GM18951 (cell line): ENCODE results near the gene COL12A1.

Experiments
- POLR2A ChIP-seq: IDR thresholded peaks from 4 replicates; pipeline ENCODE4 v1.6.1; 2011; ENCODE audit warnings: mild to moderate bottlenecking; ENCODE audit not compliant: insufficient read length, insufficient read depth; ENCODE audit errors: extremely low read depth
- in situ Hi-C: fragments of 300-500 bp; cut with MboI; formaldehyde crosslinking; loops from one replicate; pipeline ENCODE4 v1.12.0; 2022; ENCODE audit warnings: low sequenced_read_pairs, mixed read lengths, inconsistent platforms; ENCODE audit not compliant: unreplicated experiment

The COL12A1 gene

DNA sequence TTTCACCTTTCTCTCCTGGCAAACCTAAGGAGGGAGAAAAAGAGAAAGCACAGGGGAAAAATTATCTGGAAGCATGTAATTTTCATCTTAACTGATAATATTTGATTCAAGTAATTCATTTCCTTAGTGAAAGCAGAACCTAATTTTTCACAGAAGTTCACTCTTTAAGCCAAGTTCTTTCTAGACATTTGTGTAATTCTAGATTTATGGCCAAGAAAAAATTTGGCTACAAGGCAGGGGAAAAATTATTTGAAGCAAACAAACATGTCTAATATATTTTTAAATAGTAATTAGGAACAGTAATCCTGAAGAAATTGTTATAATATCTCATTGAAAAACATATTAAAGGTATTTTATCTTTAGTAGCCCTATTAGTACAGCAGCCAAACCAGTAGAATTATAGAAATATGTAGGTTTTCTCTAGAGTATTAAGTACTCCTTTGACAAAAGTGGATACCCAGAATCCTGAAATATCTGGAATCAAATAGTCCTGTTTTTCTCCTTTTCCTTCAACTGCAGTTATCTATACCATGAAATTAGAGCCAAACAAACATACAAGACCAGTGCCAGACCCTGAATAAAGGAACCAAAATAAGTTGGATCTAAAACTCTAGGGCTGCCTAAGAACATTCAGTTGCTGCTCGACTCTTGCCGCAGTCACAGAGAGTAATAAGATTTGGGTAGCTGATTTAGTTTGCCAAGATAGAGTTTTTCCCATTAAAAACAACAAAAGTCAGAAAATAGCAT, 116.5 kb downstream of the COL12A1 start:
- in situ Hi-C loops: no loop called here
- TF ChIP-seq POLR2A: no peak

DNA sequence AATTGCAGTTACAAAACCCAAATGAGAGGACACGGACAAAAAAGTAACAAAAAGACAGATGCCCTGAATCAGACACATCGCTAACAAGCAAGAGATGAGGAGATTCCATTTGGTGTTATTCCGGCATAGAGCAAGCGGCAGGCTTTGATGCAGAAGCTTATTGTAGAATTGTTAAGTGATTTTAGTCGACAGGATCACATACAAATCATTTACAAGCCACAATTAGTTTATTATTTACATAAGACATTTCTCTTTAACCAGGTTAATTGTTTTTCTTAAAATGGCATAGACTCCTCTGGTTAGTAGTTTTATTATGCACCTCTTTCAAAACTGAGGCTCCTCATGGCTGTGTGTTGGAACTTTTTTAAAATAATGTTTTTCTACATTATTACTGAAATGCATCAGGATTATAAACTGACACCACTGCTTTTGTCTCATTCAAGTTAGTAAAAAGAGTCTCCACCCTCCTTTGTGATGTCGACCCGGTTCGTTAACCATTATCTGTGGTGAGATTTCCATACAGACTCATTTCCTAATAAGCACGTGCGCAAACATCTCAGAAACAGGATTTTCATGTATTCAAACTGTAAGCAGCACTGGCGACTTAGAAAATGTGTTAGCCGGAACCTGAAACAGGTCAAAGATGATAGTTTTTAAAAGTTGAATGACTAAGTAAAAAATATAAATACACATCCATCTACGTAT, 119.8 kb downstream of the COL12A1 start:
- in situ Hi-C loops: no loop called here
- TF ChIP-seq POLR2A: no peak

DNA sequence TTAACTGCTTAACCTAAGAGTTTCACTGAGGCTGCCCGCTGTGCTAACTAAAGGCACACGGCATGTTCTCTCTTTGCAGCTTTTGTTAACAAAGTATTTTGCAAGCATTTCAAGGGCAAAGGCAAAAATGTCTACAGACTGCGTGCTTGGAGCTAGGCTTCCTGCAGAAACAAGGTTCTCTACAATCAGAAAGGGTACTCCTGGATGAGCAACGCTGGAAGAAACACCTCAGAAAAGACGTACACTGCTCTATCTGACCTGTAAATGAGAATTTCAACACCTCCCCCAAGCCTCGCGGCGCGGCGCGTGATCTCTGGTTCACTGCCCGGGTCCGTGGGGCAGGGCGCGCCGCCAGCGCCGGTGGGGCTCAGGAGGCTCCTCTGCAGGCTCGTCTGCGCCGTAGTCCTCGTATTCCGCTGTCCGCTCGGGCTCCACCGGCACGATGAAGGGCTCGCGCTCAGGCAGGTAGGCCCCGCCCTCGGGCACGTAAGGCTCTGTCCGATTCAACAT, 120.9 kb downstream of the COL12A1 start:
- in situ Hi-C loops: no loop called here
- no peak for TF ChIP-seq POLR2A

DNA sequence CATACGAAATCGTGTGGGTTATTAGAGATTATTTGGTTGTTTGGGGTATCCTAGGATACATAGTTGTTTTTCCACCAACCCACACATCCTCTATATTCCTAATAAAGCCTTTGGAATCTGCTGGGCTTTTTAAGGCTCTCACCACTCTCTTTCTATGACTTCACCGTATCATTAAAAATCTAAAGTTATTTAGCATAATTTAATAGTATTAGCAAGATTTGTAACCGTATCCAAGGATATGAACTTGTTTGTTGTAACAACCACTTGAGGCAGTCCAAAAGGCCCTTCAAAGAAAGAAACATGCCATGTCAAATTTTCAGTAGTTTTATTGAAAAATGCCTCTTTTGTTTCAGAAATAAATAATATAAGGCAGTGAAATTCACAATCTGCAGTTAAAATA, 121.8 kb downstream of the COL12A1 start:
- no peak for TF ChIP-seq POLR2A
- in situ Hi-C loops: no loop called here

DNA sequence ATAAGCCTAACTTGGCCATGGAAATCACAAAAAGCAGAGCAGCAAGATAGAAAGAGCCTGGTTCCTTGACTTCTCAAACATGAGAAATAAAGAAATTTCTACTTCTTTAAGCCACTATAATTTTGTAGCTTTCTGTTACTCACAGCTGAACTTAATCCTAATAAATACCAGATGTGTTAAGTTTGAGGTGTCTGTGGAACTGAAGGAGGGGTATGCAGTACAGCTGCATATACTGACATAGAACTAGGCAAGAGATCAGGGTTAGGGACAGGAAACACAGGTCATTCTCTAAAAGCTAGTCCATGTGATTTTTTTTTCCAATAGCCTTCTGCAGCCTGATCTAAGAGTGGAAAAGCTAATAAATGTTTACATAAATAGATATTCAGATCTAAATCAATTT, 123.9 kb downstream of the COL12A1 start:
- no peak for TF ChIP-seq POLR2A
- in situ Hi-C loops: no loop called here

DNA sequence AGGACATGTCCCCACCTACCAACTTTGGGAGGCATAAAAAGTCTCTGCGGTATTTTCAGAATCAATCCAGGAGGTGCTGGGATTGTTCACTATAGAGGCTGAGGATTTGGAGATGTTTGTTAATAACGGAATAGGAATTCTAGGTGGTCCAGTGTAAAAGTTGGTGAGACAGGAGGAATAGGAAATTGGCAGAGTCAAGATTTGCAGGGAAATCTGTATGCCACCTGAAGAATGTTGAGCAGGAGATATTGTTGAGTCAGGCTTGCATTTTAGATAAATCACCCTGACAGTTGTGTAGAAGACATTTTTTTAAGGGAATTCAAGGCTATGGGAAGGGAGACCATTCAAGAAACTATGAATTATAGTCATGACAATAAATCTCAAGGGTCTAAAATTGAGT, 124.8 kb downstream of the COL12A1 start:
- no peak for TF ChIP-seq POLR2A
- in situ Hi-C loops: no loop called here

DNA sequence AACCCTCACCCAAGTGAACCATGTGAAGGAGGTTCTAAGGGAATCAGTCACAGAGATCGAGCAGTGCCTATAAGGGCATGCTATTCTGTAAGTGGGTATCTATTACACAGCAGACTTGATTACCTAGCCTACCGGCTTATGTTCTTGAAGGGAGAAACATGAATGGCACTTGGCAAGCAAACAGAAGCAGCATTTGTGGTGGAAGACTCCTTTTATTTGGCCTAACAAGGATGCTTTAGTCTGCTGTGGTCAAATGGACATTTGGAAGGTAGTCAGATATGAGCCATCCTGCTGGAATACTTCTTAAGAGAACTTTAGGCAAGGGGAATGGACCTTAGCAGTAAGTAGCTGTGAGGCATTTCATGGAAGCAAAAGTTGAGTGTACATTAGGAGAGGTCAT, 126.3 kb downstream of the COL12A1 start:
- no peak for TF ChIP-seq POLR2A
- in situ Hi-C loops: no loop called here

DNA sequence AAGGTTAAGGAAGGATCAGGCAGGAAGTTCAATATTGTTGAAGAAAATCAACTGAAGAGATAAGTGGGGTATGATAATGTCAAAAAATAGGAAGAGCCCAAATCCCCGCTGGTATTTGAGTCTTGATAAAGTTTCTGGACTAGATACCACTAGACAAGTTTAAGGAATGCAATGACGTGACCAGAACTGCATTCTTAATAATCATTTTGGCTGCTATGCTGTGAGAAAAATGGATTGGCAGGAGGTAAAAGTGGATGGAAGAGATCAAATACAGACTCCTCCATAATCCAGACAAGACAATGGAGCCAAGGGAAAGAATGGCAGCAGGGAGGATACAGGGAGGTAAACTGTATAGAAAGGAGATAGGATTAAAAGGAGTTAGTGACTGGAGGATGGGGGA, 128.2 kb downstream of the COL12A1 start:
- in situ Hi-C loops: no loop called here

DNA sequence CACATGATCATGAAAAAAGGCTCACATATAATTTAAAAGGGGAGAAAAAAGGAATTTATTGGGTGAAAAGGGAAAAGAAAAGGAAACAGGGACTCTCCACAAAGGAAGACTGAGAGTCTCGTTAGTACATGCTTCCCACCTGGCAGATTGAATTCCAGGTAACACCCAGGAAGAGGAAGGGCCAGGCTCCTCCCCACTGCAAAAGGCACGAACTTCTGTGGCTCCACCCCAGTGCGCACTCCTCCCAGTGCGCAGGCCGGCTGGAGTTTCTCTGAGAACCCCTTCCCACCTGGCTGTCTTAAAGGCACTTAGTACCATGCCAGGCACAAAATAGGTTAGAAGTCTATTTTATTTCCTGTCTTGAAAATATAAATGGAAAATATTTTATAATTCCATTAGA, 129.8 kb downstream of the COL12A1 start:
- TF ChIP-seq POLR2A: no peak
- in situ Hi-C loops: no loop called here

More for the DNA sequence above, 128.2 kb downstream of the COL12A1 start:
- no peak for TF ChIP-seq POLR2A

DNA sequence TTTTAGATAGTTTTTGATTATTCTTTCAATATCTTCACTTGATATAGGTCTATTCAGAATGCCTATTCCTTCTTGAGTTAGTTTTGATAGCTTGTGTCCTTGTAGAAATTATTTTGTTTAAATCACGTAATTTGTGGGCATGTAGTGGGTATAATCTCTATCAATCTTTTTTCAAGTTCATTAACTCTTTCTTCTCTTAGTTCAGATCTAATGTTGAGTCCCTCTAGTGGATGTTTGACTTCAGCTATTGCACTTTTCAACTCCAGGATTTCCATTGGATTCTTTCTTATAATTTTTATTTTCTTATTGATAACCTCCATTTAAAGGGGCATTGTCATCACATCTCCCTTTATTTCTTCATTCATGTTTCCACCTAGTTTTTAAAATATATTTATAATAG, 135.6 kb downstream of the COL12A1 start:
- no peak for TF ChIP-seq POLR2A
- in situ Hi-C loops: no loop called here

DNA sequence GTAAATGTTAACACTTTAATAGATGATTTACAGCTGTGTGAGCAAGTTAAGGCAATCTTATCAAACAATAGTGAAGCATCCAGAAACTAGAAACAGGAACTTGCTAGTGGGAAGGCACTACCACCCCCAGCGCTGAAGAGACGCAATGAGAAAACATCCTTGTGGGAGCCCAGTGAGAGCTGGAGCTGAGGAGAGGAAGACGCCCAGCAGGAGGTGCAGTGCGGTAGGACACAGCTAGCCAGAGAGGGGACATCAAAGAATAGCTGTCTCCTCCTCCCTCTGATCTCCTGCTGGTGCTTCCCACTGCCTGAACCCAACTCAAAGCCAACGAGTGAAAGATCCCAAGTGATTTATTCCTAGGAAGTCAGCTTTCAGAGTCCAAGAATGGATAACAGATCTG, 140.3 kb downstream of the COL12A1 start:
- in situ Hi-C loops: no loop called here
- no peak for TF ChIP-seq POLR2A

DNA sequence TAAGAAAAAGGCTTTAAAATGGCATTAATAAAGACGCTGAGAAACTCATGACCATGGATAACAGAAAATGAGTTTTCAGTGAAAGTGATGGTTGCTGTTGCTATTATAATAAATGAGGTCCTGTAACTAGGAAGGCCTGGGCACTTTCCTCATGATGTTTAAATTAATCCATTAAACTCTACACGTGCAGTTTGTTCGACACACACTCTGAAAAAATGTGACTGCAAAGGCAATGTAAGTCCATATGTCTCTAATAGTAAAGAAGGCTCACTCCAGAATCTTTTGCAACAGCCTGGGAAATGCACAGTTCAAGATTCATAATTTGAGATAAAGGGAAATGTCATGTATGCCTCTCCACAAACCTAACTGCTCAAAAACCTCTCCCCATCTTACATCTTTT, 153.4 kb downstream of the COL12A1 start:
- in situ Hi-C loops: no loop called here
- no peak for TF ChIP-seq POLR2A

DNA sequence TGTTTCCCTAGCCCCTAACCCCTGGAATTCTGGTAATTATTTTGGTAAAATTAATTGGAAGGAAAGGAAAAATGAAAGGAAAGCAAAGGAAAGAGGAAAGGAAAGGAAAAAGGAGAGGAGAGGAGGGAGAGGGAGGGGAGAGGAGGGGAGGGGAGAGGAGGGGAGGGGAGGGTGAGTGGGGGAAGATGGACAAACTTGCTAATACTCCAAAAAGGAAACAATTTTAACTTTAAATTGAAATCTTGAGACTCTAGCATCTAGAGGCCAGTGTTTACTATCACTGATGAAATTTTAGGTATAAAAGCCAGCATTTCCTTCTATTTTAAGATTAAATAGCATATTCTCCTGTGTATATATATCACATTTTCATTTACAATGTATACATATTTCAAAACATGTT, 156.5 kb downstream of the COL12A1 start:
- TF ChIP-seq POLR2A: no peak
- in situ Hi-C loops: no loop called here

DNA sequence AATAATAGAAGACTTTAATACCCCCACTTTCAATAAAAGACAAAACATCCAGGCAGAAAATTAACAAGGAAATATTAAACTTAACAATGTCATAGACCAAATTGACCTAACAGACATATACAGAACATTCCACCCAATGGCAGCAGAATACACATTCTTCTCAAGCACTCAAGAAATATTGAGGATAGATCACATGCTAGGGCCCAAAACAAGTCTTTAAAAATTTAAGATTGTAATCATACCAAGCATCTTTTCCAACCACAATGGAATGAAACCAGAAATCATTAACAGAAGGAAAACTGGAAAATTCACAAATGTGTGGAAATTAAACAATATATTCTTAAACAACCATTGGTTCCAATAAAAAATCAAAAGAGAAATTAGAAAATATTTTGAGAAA, 161.0 kb downstream of the COL12A1 start:
- in situ Hi-C loops: no loop called here
- TF ChIP-seq POLR2A: no peak
